HG03469 (cell line): ENCODE data around the gene TAOK3.
"Not testable (repeated sequence)": the region's sequence is repeated elsewhere in the genome, so short reads cannot be mapped to it uniquely, and the experiment has no call there.

ENCODE experiments used
- ATAC-seq: cut with Tn5 transposase; IDR thresholded peaks from one replicate; pipeline ENCODE4 v1.9.1; 2021; ENCODE audit warnings: mild to moderate bottlenecking, moderate library complexity, moderate number of reproducible peaks; ENCODE audit not compliant: unreplicated experiment

Gene TAOK3

GRCh38 chr12:118372541-118373495 is at the start of gene TAOK3:
Gene TAOK3, minus strand, starts transcription at chr12:118372907. Its CDS starts 117,340 bp downstream, at chr12:118255567.
- peak; percentile 71 for ATAC-seq

- ATAC-seq, result no peak
These were observed 48.0 kb upstream of the TAOK3 start for GRCh38 chr12:118420673-118421072.

GRCh38 chr12:118418385-118419057 is 45.8 kb upstream of the TAOK3 start:
- ATAC-seq, result no peak

GRCh38 chr12:118417942-118418341 is 45.2 kb upstream of the TAOK3 start:
- ATAC-seq, result no peak

- ATAC-seq, result no peak
These were observed 37.1 kb upstream of the TAOK3 start for GRCh38 chr12:118409834-118410233.

GRCh38 chr12:118408241-118408640 is 35.5 kb upstream of the TAOK3 start:
- ATAC-seq, result not testable (repeated sequence)

GRCh38 chr12:118404876-118405521 is 32.3 kb upstream of the TAOK3 start:
- ATAC-seq, result no peak

GRCh38 chr12:118402251-118402650 is 29.5 kb upstream of the TAOK3 start:
- ATAC-seq, result no peak

- no peak for ATAC-seq
These were observed 26.2 kb upstream of the TAOK3 start for GRCh38 chr12:118398940-118399339.

- ATAC-seq, result no peak
These were observed 25.8 kb upstream of the TAOK3 start for GRCh38 chr12:118398524-118398923.

GRCh38 chr12:118397708-118398440 is 25.2 kb upstream of the TAOK3 start:
- ATAC-seq, result no peak

GRCh38 chr12:118391836-118392235 is 19.1 kb upstream of the TAOK3 start:
- no peak for ATAC-seq

- no peak for ATAC-seq
These were observed 18.7 kb upstream of the TAOK3 start for GRCh38 chr12:118391424-118391823.

- no peak for ATAC-seq
These were observed 5.3 kb upstream of the TAOK3 start for GRCh38 chr12:118377884-118378470.

GRCh38 chr12:118377021-118377883 is 4.5 kb upstream of the TAOK3 start:
- no peak for ATAC-seq

- no peak for ATAC-seq
These were observed 3.6 kb upstream of the TAOK3 start, which contains the start of gene SUDS3 for GRCh38 chr12:118376089-118377020. Gene SUDS3, plus strand, starts transcription at chr12:118376555. Its CDS starts 137 bp downstream, at chr12:118376692.

- no peak for ATAC-seq
These were observed 2.6 kb upstream of the TAOK3 start for GRCh38 chr12:118375348-118375747.

- no peak for ATAC-seq
These were observed 2.2 kb upstream of the TAOK3 start for GRCh38 chr12:118374909-118375308.
